ENCODE data around the gene LHFPL3. TPM values are rescaled to one million over a fixed set of nuclear protein-coding genes. Genes with fewer than 3 reads are reported as not detected.

Gene LHFPL3
- total RNA-seq: not detected in 2 replicates

DNA sequence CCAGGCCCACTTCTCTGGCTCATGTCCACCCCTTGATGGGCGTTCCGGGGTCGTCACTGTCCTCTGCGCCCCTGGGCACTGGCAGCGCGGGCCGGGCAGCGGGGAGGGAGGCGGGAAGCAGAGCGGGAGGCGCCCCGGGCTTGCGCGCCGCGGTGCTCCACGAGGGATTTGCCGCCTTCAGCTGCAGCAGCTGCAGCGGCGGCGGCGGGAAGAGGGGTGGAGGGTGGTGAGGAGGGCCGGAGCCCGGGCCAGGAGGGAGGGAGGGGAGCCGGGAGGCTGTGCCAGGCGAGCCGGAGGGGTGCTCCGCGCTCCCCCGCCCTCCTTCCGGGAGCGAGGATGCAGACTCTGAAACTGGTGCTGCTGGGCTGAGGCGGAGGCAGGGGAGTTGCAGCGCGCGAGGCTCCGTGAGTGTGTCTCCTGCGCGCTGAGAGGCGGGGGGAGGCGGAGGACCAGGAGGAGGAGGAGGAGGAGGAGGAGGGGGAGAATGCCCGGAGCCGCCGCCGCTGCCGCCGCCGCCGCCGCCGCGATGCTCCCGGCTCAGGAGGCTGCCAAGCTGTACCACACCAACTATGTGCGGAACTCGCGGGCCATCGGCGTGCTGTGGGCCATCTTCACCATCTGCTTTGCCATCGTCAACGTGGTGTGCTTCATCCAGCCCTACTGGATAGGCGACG is at the start of gene LHFPL3:
LHFPL3 (plus strand) TSS at position 308 of the 674 bp plus-strand sequence.

Small RNAs within 50 kb of the gene (small RNA-seq; reads per million reads assigned to genes)
- 0.09 reads per million for gene RN7SL8P

Other genes starting within 250 kb of the LHFPL3 start
- gene ORC5, start 120.6 kb upstream of the LHFPL3 start, total RNA-seq: 12.3 and 17.3 TPM in 2 replicates

All from placental epithelial cell (primary cell).